Measurements from ENCODE around the gene DENND2A. TPM values are rescaled to one million over a fixed set of nuclear protein-coding genes. Genes with fewer than 3 reads are reported as not detected.

The DENND2A gene
- polyA plus RNA-seq, 3 donors, result not detected

DNA sequence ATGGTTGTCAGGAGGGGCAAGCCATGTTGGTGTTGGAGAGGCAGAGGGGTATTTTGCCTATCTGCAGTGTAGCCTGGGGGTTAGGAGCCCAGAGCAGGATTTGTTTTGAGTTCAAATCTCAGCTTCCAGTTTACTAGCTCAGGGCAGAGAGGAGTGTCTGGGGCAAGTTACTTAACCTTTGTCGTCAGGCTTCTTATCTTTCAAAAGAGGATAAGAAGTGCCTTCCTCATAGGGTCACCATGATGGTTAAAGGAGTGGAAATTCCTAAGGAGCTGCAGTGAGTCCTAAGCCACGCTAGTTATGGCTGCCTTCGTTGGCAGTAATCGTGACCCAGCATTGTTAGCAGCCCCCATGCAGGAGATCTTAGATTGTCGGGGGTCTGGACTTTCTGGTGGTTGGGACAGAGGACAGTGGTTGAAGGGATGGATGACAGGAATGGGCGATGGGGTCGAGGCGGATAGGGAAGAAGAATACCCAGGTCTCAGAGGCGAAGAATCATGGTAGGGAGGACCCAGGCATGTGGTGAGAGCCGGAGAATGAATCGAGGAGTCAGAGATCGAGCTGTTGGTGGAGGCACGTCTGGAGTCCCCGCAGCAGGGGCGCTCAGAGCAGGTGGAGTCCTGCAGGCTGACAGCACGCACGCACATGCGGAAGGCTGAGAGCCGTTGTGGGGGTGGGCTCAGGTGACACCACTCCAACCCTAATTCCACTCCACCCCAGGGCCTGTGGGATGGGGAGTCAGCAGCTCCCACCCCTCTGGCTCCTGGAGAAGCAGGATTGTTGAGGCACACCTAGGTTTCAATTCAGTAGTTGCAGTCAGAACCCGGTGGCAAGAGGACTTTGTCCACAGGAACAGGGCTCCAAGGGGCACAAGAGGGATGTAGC lies 43.7 kb upstream of the DENND2A start:
- TF ChIP-seq, protein P1, sequence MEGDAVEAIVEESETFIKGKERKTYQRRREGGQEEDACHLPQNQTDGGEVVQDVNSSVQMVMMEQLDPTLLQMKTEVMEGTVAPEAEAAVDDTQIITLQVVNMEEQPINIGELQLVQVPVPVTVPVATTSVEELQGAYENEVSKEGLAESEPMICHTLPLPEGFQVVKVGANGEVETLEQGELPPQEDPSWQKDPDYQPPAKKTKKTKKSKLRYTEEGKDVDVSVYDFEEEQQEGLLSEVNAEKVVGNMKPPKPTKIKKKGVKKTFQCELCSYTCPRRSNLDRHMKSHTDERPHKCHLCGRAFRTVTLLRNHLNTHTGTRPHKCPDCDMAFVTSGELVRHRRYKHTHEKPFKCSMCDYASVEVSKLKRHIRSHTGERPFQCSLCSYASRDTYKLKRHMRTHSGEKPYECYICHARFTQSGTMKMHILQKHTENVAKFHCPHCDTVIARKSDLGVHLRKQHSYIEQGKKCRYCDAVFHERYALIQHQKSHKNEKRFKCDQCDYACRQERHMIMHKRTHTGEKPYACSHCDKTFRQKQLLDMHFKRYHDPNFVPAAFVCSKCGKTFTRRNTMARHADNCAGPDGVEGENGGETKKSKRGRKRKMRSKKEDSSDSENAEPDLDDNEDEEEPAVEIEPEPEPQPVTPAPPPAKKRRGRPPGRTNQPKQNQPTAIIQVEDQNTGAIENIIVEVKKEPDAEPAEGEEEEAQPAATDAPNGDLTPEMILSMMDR (IDR thresholded peaks at IDR 0.05), result no peak
- no peaks in the 10 kb centered on the region for H4K20me1 ChIP-seq (ENCODE audit: insufficient read depth, low read length)
- no peak overlapping the region for H3K4me3 ChIP-seq (replicated peaks in 1 of 3; ENCODE audit: low read depth in 2 of 3, low read length in 3 of 3)
- intact Hi-C loops (cut with micrococcal nuclease), result no loop called here
- WGBS (ENCODE audit: insufficient coverage), result 98% methylated on average over 14 of the region's 20 CpGs
- no peaks in the 10 kb centered on the region for H3K4me1 Mint-ChIP-seq
- no peak overlapping the region for H3K9ac ChIP-seq (ENCODE audit: insufficient read depth, low read length, poor library complexity, severe bottlenecking)
- H3K79me2 ChIP-seq (ENCODE audit: insufficient read depth, low read length), result no peaks in the 10 kb centered on the region
- H3K4me2 ChIP-seq (replicated peaks; ENCODE audit: extremely low read depth, low read length, poor library complexity, severe bottlenecking), result no peak overlapping the region
- peak overlapping the region in 3 of 7 donors; percentile 25 to 30 (median 28) for H3K27ac Mint-ChIP-seq
- no peak for DNase-seq
- peaks cover 62 to 92% of the 10 kb centered on the region in 2 donors for H3K36me3 Mint-ChIP-seq
- H3K27ac ChIP-seq (ENCODE audit: low read depth in 1 of 2, low read length in 2 of 2), result no peak overlapping the region
- H3K27me3 ChIP-seq (ENCODE audit: control insufficient read depth in 2 of 2, insufficient read depth in 2 of 2, low read length in 2 of 2), result no peaks in the 10 kb centered on the region
- H2AFZ ChIP-seq (ENCODE audit: insufficient read depth, low read depth, low read length, poor library complexity, severe bottlenecking), result no peak overlapping the region
- peaks cover 0 to 2% (median 0%) of the 10 kb centered on the region in 7 donors for H3K9me3 Mint-ChIP-seq
- no peaks in the 10 kb centered on the region for H3K4me1 ChIP-seq (ENCODE audit: control insufficient read depth in 1 of 2, insufficient read depth in 2 of 2, low read length in 2 of 2)
- no peak overlapping the region for H3K4me3 Mint-ChIP-seq
- H3K9me3 ChIP-seq (replicated peaks in 1 of 2; ENCODE audit: control insufficient read depth in 1 of 2, insufficient read depth in 1 of 2, low read length in 2 of 2), result no peaks in the 10 kb centered on the region
- no peaks in the 10 kb centered on the region for H3K27me3 Mint-ChIP-seq (ENCODE audit: low read depth in 3 of 3)
- H3K36me3 ChIP-seq (replicated peaks in 1 of 2; ENCODE audit: control insufficient read depth in 1 of 2, insufficient read depth in 2 of 2, low read length in 2 of 2), result peaks cover 58 to 88% of the 10 kb centered on the region in 2 donors

DNA sequence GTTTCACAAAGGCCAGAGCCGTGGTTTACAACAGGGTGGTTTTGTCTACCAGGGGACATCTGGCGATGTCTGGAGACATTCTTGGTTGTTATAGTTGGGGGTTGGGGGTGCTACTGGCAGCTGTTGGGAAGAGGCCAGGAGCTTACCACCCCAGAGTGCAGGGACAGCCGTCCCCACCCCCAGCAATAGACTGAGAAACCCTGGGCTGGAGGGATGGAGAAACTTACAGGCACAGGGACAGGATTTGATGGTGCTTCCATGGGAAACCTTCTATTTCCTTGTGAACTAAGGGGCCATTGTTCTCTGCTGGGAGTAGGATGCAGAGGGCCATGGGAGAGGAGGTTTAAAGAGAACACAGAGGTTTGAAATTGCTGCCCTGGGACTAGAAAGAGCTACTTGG lies 43.0 kb upstream of the DENND2A start:
- no peak overlapping the region for H3K27ac ChIP-seq (ENCODE audit: low read depth in 1 of 2, low read length in 2 of 2)
- TF ChIP-seq, protein P1 (IDR thresholded peaks at IDR 0.05), result no peak
- Mint-ChIP-seq H3K9me3 (peaks cover 0 to 2% (median 0%) of the 10 kb centered on the region in 7 donors), H3K36me3 (peaks cover 66 to 95% of the 10 kb centered on the region in 2 donors), H3K4me1 (no peaks in the 10 kb centered on the region), H3K4me3 (no peak overlapping the region), H3K27ac (peak overlapping the region in 1 of 7 donors; percentile 63), H3K27me3 (ENCODE audit: low read depth in 3 of 3) (no peaks in the 10 kb centered on the region)
- no peak overlapping the region for H2AFZ ChIP-seq (ENCODE audit: insufficient read depth, low read depth, low read length, poor library complexity, severe bottlenecking)
- no peaks in the 10 kb centered on the region for H3K9me3 ChIP-seq (replicated peaks in 1 of 2; ENCODE audit: control insufficient read depth in 1 of 2, insufficient read depth in 1 of 2, low read length in 2 of 2)
- no peak overlapping the region for H3K4me3 ChIP-seq (replicated peaks in 1 of 3; ENCODE audit: low read depth in 2 of 3, low read length in 3 of 3)
- no peaks in the 10 kb centered on the region for H3K27me3 ChIP-seq (ENCODE audit: control insufficient read depth in 2 of 2, insufficient read depth in 2 of 2, low read length in 2 of 2)
- peaks cover 63 to 90% of the 10 kb centered on the region in 2 donors for H3K36me3 ChIP-seq (replicated peaks in 1 of 2; ENCODE audit: control insufficient read depth in 1 of 2, insufficient read depth in 2 of 2, low read length in 2 of 2)
- H3K79me2 ChIP-seq (ENCODE audit: insufficient read depth, low read length), result no peaks in the 10 kb centered on the region
- no peaks in the 10 kb centered on the region for H4K20me1 ChIP-seq (ENCODE audit: insufficient read depth, low read length)
- no peak overlapping the region for H3K4me2 ChIP-seq (replicated peaks; ENCODE audit: extremely low read depth, low read length, poor library complexity, severe bottlenecking)
- intact Hi-C loops (cut with micrococcal nuclease), result no loop called here
- 100% methylated on average over 1 of the region's 3 CpGs for whole genome bisulfite sequencing (ENCODE audit: insufficient coverage)
- no peak overlapping the region for H3K9ac ChIP-seq (ENCODE audit: insufficient read depth, low read length, poor library complexity, severe bottlenecking)
- DNase-seq, result no peak
- no peaks in the 10 kb centered on the region for H3K4me1 ChIP-seq (ENCODE audit: control insufficient read depth in 1 of 2, insufficient read depth in 2 of 2, low read length in 2 of 2)

Data from CD14-positive monocyte (primary cell).